NCI-H446 treated with DMSO at 0.1 percent for 48 hours (cell line): Measurements from ENCODE around the gene APOBEC3B.
"Not testable (repeated sequence)": the region's sequence is repeated elsewhere in the genome, so short reads cannot be mapped to it uniquely, and the experiment has no call there.

Experiments
- DNase-seq: peaks from one replicate; lab custom pipeline; 2025; lab: John Stamatoyannopoulos, UW

The APOBEC3B gene

GRCh38 chr22:38967451-38968450, 14.4 kb upstream of the APOBEC3B start:
- no peak for DNase-seq

- DNase-seq, result no peak
Measured at GRCh38 chr22:38968801-38969200, 13.3 kb upstream of the APOBEC3B start.

GRCh38 chr22:38970551-38970950, 11.6 kb upstream of the APOBEC3B start:
- DNase-seq, result no peak

GRCh38 chr22:38971202-38971601, 10.9 kb upstream of the APOBEC3B start:
- DNase-seq, result no peak

- no peak for DNase-seq
Measured at GRCh38 chr22:38971791-38972190, 10.4 kb upstream of the APOBEC3B start.

- DNase-seq, result no peak
Measured at GRCh38 chr22:38972558-38972957, 9.6 kb upstream of the APOBEC3B start.

GRCh38 chr22:38973289-38974169, 8.6 kb upstream of the APOBEC3B start:
- no peak for DNase-seq

GRCh38 chr22:38974170-38974825, 7.8 kb upstream of the APOBEC3B start:
- DNase-seq, result no peak

GRCh38 chr22:38974826-38975175, 7.3 kb upstream of the APOBEC3B start:
- DNase-seq, result no peak

GRCh38 chr22:38977289-38977688, 4.9 kb upstream of the APOBEC3B start:
- not testable (repeated sequence) for DNase-seq

GRCh38 chr22:38980587-38980986, 1.6 kb upstream of the APOBEC3B start:
- DNase-seq, result not testable (repeated sequence)

GRCh38 chr22:38981005-38981991, 849 bp upstream of the APOBEC3B start:
- no peak for DNase-seq

- DNase-seq, result no peak
Measured at GRCh38 chr22:38984224-38984623, 2.1 kb downstream of the APOBEC3B start.

GRCh38 chr22:38984784-38985757, 2.9 kb downstream of the APOBEC3B start:
- not testable (repeated sequence) for DNase-seq

- no peak for DNase-seq
Measured at GRCh38 chr22:38986629-38987028, 4.5 kb downstream of the APOBEC3B start.

- DNase-seq, result no peak
Measured at GRCh38 chr22:38987171-38987895, 5.2 kb downstream of the APOBEC3B start.

- DNase-seq, result no peak
Measured at GRCh38 chr22:38989466-38989865, 7.3 kb downstream of the APOBEC3B start.

- not testable (repeated sequence) for DNase-seq
Measured at GRCh38 chr22:38992871-38993371, 10.8 kb downstream of the APOBEC3B start.

- no peak for DNase-seq
Measured at GRCh38 chr22:38996105-38996504, 14.0 kb downstream of the APOBEC3B start.
